ENCODE data around the gene TMEM259. TPM values are rescaled to one million over a fixed set of nuclear protein-coding genes. Genes with fewer than 3 reads are reported as not detected.

The TMEM259 gene
- total and polyA plus RNA-seq, 9 of the 15 experiments (the other 6 are each of a cell fraction or from before 2014, with no cell fraction given) = 0.52 to 231 (median 63.6) TPM

DNA sequence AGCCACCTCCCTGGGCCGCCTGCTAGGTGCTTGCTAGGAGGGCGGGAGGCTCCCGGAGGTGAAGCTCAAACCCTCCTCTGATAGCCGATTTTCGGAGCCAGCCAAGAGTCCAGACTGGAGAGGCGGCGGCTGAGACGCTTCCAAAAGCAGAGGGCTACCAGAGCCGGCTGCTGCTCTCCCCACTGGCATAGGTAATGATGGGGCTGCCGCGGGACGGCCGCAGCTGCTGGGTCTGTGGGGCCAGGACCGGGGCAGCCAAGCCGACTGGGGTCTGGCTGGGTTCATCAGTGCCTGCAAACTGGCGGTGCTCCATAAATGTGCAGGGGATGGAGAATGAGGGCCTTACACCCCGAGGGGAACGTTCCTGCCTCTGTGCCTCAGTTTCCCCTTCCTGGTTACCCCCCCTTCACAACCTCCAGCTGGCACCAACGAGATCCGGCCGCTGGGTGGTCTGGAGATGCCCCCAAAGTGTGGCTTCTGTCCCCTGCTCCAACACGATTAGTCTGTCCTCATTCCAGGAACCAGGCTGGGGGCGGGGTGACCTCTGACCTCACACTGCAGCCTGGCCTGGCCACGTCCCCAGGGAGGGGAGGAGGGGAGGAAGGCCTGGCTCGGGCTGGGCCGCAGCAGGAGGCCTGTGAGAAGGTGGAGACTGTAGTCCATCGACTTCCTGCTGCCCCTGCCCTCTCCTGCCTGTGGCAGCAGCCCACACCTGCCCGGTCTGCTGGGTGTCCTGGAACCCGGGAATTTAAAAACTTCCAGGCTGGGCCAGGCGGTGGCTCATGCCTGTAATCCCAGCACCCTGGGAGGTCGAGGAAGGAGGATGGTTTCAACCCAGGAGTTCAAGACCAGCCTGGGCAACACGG lies 40.6 kb downstream of the TMEM259 start (continued):
- TF ChIP-seq, protein P1, sequence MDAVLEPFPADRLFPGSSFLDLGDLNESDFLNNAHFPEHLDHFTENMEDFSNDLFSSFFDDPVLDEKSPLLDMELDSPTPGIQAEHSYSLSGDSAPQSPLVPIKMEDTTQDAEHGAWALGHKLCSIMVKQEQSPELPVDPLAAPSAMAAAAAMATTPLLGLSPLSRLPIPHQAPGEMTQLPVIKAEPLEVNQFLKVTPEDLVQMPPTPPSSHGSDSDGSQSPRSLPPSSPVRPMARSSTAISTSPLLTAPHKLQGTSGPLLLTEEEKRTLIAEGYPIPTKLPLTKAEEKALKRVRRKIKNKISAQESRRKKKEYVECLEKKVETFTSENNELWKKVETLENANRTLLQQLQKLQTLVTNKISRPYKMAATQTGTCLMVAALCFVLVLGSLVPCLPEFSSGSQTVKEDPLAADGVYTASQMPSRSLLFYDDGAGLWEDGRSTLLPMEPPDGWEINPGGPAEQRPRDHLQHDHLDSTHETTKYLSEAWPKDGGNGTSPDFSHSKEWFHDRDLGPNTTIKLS (IDR thresholded peaks at IDR 0.05; ENCODE audit: borderline replicate concordance, low read depth) = peak; percentile 99
- peak; percentile 66; the same call in 1 of the 2 replicates for TF ChIP-seq NR4A1 (CRISPR knock-in tag; IDR thresholded peaks at IDR 0.05)
- peak; percentile 89 for TF ChIP-seq NR4A1 (tag; IDR thresholded peaks at IDR 0.05)
- TF ChIP-seq ZNF644 (tag; IDR thresholded peaks at IDR 0.05; ENCODE audit: low read depth) = peak; percentile 69; the same call in 1 of the 2 replicates
- peak; percentile 93 for TF ChIP-seq ZKSCAN8 (CRISPR knock-in tag; IDR thresholded peaks at IDR 0.05)
- peak; percentile 99 for TF ChIP-seq NR2C2 (CRISPR knock-in tag; IDR thresholded peaks at IDR 0.05)
- TF ChIP-seq NR2C2 (tag; IDR thresholded peaks at IDR 0.05) = peak; percentile 99
- TF ChIP-seq ZNF584 (CRISPR knock-in tag; IDR thresholded peaks at IDR 0.05; ENCODE audit: low read depth) = no peak
- TF ChIP-seq ARID4B (CRISPR knock-in tag; IDR thresholded peaks at IDR 0.05) = peak; percentile 72
- no peak for TF ChIP-seq ARID3B (CRISPR knock-in tag; IDR thresholded peaks at IDR 0.05; ENCODE audit: borderline replicate concordance)
- TF ChIP-seq, protein P2, sequence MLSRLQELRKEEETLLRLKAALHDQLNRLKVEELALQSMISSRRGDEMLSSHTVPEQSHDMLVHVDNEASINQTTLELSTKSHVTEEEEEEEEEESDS (CRISPR knock-in tag; IDR thresholded peaks at IDR 0.05) = no peak
